GM12874 (cell line): ENCODE data around the gene LMCD1.
A peak's percentile ranks its signal among the peaks of the same experiment; 100 is the strongest.

Experiments used
- CTCF ChIP-seq: IDR thresholded peaks from 2 replicates; pipeline ENCODE4 v1.5.1; 2011; ENCODE audit warnings: low read depth, mild to moderate bottlenecking, control low read depth, low read length, moderate library complexity; ENCODE audit not compliant: insufficient read depth

The LMCD1 gene

GRCh38 chr3:8619548-8619947, 117.9 kb downstream of the LMCD1 start:
- TF ChIP-seq CTCF = no peak

- TF ChIP-seq CTCF = no peak
Measured at GRCh38 chr3:8621141-8621540, 119.5 kb downstream of the LMCD1 start.

GRCh38 chr3:8621872-8622271, 120.2 kb downstream of the LMCD1 start:
- no peak for TF ChIP-seq CTCF

GRCh38 chr3:8622873-8623691, 121.5 kb downstream of the LMCD1 start:
- peak; percentile 92 for TF ChIP-seq CTCF

- no peak for TF ChIP-seq CTCF
Measured at GRCh38 chr3:8623741-8624140, 122.1 kb downstream of the LMCD1 start.
